Bronchial epithelial cell (primary cell): ENCODE measurements around the gene ASIC2. TPM values are rescaled to one million over a fixed set of nuclear protein-coding genes. Genes with fewer than 3 reads are reported as not detected.

Experiments used
- DNase-seq: peaks from one replicate; pipeline ENCODE4 v3.0.0-alpha.2; 2010; ENCODE audit warnings: low read depth
- FAIRE-seq: peaks from 2 replicates; lab custom pipeline; 2011; peaks lifted over from hg19 to GRCh38; lab: Jason Lieb, UNC
- H3K27me3 ChIP-seq: 2 replicates; pipeline ENCODE4 v1.5.1; 2011; ENCODE audit warnings: low read length; ENCODE audit not compliant: control insufficient read depth, insufficient read depth
- H3K36me3 ChIP-seq: 2 replicates; pipeline ENCODE4 v1.5.1; 2011; ENCODE audit warnings: low read length; ENCODE audit not compliant: control insufficient read depth, insufficient read depth
- H3K4me3 ChIP-seq: 2 replicates; pipeline ENCODE4 v1.5.1; 2011; ENCODE audit warnings: mild to moderate bottlenecking, low read depth, low read length, control low read depth
- total RNA-seq: library from RNA; depleted of rRNA; stranded (reverse); fragments of >200 nt; gene quantifications from 2 replicates; pipeline ENCODE4 v1.2.1, GENCODE V29; 2014
- TF ChIP-seq, protein P1 (sequence below): IDR thresholded peaks from 2 replicates; pipeline ENCODE4 v1.5.1; 2011; ENCODE audit warnings: mild to moderate bottlenecking, moderate library complexity, low read length, control low read depth, inconsistent platforms; ENCODE audit not compliant: insufficient read depth, severe bottlenecking

Gene ASIC2
- total RNA-seq, 1 donor from 2014 or later = not detected

DNA sequence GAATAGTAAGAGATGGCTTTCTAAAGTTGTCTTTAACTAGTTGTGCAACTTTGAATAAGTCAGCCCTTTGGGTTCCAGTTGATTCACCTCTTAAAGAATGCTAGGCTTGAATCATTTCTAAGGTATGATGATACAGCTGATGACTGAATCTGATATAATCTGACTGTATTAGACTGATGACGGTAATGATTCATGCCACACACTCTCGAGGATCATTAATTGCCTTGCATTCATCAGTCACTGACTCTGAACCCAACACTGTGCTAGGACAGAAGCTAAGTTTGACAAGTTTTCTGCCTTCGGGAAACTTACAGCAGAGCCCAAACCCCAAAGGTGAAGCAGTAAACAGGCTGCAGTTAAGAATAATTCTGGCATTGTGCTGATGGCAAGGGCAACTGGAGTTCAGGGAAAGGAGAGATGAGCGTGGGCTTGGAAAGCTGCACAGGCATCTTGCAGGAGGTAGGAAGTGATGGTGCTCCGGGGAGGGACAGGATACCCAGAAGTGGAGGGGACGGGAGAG lies 25.8 kb downstream of the ASIC2 start:
- Histone ChIP-seq H3K4me3 (no peak overlapping the region), H3K27me3 (no peaks in the 10 kb centered on the region), H3K36me3 (no peaks in the 10 kb centered on the region)
- TF ChIP-seq, protein P1, sequence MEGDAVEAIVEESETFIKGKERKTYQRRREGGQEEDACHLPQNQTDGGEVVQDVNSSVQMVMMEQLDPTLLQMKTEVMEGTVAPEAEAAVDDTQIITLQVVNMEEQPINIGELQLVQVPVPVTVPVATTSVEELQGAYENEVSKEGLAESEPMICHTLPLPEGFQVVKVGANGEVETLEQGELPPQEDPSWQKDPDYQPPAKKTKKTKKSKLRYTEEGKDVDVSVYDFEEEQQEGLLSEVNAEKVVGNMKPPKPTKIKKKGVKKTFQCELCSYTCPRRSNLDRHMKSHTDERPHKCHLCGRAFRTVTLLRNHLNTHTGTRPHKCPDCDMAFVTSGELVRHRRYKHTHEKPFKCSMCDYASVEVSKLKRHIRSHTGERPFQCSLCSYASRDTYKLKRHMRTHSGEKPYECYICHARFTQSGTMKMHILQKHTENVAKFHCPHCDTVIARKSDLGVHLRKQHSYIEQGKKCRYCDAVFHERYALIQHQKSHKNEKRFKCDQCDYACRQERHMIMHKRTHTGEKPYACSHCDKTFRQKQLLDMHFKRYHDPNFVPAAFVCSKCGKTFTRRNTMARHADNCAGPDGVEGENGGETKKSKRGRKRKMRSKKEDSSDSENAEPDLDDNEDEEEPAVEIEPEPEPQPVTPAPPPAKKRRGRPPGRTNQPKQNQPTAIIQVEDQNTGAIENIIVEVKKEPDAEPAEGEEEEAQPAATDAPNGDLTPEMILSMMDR = no peak
- FAIRE-seq (peak; percentile 93), DNase-seq (peak; percentile 99)

DNA sequence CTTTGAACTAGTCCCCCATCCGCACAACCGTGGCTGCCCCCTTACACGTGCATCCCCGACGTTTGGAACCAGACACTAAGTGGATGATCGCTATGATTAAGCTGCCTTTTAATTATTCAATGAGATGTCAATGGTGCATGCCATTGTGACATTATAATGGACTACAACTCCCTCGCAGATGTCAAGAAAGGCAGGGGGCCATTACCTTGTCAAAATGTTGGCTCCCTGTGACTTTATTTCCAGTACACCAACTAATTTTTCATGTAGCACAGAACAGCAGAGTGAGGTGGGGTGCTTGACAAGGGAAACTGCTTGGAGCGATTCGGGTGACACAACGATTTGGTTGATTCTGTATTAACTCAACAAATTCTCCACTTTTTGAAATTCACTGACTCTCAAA lies 26.5 kb downstream of the ASIC2 start:
- DNase-seq (no peak), FAIRE-seq (no peak)
- Histone ChIP-seq H3K36me3 (no peaks in the 10 kb centered on the region), H3K4me3 (no peak overlapping the region), H3K27me3 (no peaks in the 10 kb centered on the region)
- TF ChIP-seq, protein P1 = no peak

DNA sequence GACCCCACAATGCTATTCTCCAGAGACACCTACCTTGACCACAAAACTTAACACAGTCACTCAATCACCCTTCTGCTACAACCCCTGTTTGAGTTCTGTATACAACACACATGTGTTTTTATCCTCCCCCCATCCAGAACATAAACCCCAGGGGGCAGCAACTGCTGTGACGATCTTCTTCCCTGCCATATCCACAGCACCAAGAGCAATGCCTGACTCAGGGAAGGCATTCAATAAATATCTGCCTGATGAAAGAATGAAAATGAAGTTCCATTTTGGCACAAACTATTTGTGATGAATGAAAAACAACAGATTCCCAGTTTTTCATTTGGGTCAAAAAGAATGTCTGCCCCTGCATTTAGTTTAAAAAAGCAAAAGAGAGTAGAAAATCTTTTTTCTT lies 27.0 kb downstream of the ASIC2 start:
- DNase-seq (no peak), FAIRE-seq (no peak)
- no peak overlapping the region for H3K4me3 ChIP-seq
- no peaks in the 10 kb centered on the region for H3K36me3 ChIP-seq
- TF ChIP-seq, protein P1 = no peak
- H3K27me3 ChIP-seq = no peaks in the 10 kb centered on the region

DNA sequence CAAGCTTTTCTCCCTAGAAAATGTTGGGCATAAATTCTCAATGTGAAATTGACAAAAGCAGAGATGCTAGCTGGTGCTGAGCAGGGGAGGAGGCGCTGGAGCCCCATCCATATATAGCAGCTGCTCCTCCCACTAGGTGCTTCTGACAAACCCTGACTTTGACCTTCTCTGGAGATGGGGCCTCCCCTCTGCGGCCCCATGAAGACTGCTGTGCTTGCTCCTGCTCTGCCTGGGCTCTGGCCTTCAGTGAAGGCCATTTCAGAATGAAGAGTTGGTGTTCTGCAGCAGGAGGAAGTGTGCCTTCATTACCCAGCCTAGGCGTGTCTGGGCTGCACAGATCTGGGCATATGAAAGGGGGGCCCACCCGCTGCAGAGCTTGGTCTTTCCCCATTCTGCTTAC lies 29.7 kb downstream of the ASIC2 start:
- TF ChIP-seq, protein P1 = no peak
- Histone ChIP-seq H3K4me3 (no peak overlapping the region), H3K27me3 (no peaks in the 10 kb centered on the region), H3K36me3 (no peaks in the 10 kb centered on the region)
- no peak for DNase-seq
- no peak for FAIRE-seq

DNA sequence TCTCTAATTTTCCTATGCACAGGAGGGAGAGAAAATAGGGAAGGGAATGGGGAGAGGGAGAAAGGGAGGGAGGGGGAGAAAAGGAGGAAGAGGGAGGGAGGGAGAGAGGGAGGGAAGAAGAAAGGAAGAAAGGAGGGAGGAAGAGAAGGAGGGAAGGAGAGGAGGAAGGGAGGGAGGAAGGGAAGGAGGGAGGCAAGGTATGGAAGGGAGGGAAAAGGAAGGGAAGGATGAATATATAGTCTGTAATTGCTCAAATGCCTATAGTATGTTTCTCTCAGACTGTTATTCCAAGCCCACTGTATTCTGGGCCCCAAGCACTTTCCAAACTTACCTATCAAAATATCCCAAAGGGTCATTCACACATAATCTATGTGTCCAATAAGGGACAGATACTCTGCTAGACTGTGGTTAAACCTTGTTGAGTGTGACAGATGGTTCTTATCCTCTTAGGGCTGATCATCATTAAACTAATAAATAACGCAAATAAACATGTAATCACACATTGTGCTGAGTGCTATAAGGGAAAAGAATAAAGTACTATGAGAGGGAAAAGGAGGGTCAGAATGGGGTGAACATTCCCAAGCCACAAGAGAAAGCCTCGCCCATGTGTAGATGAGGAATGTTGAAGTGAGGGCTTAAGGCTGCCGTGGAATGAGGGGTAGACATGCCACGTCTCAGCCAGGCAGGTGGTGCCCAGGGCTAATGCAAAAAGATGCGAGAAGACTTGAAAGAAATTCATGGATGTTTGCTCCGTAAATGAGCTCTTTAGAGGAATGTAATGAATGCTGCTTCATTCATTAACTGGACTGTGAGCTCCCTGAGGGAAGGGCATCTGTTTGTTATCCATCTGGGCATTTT lies 30.6 kb downstream of the ASIC2 start:
- H3K27me3 ChIP-seq = no peaks in the 10 kb centered on the region

More for the DNA sequence above, 30.6 kb downstream of the ASIC2 start:
- H3K36me3 ChIP-seq = no peaks in the 10 kb centered on the region
- TF ChIP-seq, protein P1 = no peak
- FAIRE-seq (peak; percentile 13), DNase-seq (no peak)
- H3K4me3 ChIP-seq = no peak overlapping the region
